Neural progenitor cell (in vitro differentiated cells): ENCODE data around the gene RNF39.

Source experiments
- EZH2 ChIP-seq: fragments of 200-600 bp; sonication (generic); IDR thresholded peaks from 2 replicates; pipeline ENCODE4 v1.6.1; 2017; ENCODE audit warnings: antibody characterized with exemption, mild to moderate bottlenecking, moderate library complexity
- EZH2phosphoT487 ChIP-seq: fragments of 200-600 bp; sonication (generic); IDR thresholded peaks from 2 replicates; pipeline ENCODE4 v1.6.1; 2017; ENCODE audit warnings: antibody characterized with exemption
- TF ChIP-seq, protein P1 (sequence below): fragments of 200-600 bp; sonication (generic); IDR thresholded peaks from 2 replicates; pipeline ENCODE4 v1.5.1; 2017; ENCODE audit warnings: antibody characterized with exemption, mild to moderate bottlenecking

DNA sequence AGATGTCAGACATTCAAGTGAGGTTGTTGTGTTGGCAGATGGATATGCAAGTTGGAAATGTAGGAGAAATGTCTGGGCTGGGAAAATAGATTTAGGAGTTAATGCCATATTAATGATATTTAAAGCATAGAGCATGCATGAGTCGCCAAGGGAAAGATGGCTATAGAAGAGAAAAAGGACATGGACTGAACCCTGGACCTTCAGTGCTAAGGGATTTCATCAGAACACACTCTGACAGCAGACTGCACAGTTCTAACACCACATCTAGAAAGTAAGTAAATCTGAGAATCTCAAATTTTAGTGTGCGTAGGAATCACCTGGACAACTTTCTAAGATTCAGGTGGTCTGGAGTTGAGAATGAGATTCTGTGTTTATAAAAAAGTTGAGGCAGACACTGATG lies 31.8 kb downstream of the RNF39 start:
- no peak for TF ChIP-seq EZH2phosphoT487
- TF ChIP-seq, protein P1, sequence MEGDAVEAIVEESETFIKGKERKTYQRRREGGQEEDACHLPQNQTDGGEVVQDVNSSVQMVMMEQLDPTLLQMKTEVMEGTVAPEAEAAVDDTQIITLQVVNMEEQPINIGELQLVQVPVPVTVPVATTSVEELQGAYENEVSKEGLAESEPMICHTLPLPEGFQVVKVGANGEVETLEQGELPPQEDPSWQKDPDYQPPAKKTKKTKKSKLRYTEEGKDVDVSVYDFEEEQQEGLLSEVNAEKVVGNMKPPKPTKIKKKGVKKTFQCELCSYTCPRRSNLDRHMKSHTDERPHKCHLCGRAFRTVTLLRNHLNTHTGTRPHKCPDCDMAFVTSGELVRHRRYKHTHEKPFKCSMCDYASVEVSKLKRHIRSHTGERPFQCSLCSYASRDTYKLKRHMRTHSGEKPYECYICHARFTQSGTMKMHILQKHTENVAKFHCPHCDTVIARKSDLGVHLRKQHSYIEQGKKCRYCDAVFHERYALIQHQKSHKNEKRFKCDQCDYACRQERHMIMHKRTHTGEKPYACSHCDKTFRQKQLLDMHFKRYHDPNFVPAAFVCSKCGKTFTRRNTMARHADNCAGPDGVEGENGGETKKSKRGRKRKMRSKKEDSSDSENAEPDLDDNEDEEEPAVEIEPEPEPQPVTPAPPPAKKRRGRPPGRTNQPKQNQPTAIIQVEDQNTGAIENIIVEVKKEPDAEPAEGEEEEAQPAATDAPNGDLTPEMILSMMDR: no peak
- no peak for TF ChIP-seq EZH2
